Lower leg skin (tissue), 3 donors: ENCODE results near the gene GRIK2.

ENCODE experiments used
- POLR2A ChIP-seq, 2 donors: fragments of 450-650 bp; IDR thresholded peaks; one replicate each; pipeline ENCODE4 v1.6.1; 2016 to 2017; ENCODE audit warnings: antibody characterized with exemption in 2 of 2, mild to moderate bottlenecking in 1 of 2, moderate library complexity in 1 of 2
- TF ChIP-seq, protein P1 (sequence below), 3 donors: fragments of 450-650 bp; IDR thresholded peaks; one replicate each; pipeline ENCODE4 v1.5.1; 2016; ENCODE audit warnings: antibody characterized with exemption in 3 of 3, mild to moderate bottlenecking in 3 of 3, moderate library complexity in 2 of 3

DNA sequence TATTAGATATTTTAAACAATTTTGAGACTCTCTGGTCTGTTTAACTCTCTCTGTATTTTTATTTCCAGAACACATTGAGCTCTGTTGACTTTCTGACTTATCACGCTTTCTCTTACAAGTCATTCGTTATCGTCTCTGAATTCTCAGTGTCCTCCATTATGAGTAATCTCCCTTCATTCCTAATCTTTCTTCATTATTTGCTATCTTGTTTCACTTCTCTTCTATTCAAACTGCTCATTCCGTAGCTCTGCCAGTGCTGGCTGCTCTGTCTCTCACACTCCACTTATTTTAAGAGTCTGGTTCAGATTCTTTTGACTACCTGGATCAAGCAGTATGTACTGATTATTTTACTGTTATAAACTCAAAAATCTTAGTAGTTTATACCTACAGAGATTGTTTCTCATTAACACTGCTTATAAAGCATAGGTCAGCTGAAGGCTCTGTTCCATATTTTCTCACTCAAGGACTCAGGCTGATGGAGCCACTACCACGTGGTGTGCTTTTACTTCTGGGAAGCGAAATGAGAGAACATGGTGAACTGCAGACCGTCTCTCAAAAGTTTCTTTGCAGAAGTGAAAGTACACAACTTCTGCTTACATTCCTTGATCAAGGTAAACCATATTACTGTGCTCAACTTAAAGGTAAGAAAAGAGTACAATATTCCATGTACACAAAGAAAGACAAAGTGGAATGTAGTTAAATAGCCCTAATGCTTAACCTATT is 485.2 kb downstream of the GRIK2 start:
- TF ChIP-seq, protein P1, sequence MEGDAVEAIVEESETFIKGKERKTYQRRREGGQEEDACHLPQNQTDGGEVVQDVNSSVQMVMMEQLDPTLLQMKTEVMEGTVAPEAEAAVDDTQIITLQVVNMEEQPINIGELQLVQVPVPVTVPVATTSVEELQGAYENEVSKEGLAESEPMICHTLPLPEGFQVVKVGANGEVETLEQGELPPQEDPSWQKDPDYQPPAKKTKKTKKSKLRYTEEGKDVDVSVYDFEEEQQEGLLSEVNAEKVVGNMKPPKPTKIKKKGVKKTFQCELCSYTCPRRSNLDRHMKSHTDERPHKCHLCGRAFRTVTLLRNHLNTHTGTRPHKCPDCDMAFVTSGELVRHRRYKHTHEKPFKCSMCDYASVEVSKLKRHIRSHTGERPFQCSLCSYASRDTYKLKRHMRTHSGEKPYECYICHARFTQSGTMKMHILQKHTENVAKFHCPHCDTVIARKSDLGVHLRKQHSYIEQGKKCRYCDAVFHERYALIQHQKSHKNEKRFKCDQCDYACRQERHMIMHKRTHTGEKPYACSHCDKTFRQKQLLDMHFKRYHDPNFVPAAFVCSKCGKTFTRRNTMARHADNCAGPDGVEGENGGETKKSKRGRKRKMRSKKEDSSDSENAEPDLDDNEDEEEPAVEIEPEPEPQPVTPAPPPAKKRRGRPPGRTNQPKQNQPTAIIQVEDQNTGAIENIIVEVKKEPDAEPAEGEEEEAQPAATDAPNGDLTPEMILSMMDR (IDR thresholded peaks at IDR 0.05) = no peak
- TF ChIP-seq POLR2A (IDR thresholded peaks at IDR 0.05) = no peak
